ENCODE results near the gene TENM4.

The TENM4 gene

DNA sequence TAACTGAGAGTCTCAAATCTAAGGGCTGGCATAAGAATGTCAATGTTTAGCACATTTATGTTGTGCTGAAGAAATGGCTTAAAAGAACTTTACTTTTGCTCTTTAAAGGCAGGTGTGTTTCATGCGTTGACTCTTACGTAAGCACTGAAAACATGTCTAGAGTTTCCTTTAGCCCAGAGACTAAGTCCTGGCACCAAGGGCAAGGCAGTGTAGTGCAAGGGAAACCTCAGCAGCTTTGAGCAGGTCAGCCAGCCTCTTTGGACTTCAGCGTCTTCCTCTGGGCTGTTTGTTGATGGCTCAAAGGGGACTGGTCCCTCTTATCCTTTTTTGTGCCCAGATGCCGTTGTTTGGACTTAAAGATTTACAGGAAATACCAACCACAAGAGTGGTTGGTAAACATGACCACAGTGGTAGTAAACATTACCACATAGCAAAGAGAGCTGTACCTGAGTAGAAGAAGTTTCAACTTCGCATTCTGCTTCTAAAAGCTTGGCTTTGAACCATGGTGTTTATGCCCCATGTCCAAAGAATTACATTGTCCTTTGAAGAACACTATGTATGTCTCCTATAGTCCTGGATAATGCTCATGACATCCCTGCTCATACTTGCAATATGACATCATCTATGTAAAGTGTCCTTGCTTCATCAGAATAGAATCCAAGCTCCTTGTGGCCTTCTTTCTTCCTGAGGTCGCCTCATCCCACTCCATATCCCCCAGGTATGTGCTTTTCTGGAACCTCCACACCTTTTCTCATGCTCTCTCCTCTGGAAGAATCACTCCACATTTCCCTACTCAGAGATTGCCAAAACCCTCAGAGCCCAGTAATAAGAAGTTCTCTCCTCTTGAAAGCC is 23.5 kb downstream of the TENM4 start:
- no peak for DNase-seq

DNA sequence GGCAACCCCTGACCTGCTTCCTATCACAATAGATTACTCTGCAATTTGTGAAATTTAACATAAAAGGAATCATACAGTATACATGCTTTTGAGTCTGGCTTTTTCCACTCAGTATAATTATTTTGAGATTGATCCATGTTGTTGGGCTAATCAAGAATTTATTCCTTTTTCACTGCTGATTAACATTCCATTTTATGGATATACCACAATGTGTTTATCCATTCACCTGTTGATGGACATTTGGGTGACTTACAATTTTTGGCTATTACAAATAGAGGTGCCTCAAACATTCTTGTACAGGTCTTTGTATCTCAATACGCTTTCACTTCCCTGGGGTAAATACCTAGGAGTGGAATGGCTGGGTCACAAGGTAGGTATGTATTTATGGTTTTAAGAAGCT is 24.9 kb downstream of the TENM4 start:
- no peak for DNase-seq

DNA sequence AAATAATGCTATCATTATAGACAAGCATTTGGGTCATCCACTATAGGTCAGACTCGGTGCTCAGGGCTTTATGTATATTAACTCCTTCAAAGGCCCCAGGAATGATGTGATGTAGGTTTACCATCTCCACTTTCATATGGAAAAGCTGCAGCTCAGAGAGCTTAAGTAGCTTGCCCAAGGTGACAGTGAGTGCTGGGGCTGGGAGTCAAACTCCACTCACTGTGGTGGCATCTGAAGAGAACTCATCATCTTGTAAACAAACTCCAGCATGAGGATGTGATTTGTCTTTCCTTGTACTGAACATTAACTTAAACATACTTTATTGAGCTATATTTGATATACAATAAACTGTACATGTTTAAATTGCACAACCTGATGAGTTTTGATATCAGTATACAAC is 25.4 kb downstream of the TENM4 start:
- DNase-seq = no peak

DNA sequence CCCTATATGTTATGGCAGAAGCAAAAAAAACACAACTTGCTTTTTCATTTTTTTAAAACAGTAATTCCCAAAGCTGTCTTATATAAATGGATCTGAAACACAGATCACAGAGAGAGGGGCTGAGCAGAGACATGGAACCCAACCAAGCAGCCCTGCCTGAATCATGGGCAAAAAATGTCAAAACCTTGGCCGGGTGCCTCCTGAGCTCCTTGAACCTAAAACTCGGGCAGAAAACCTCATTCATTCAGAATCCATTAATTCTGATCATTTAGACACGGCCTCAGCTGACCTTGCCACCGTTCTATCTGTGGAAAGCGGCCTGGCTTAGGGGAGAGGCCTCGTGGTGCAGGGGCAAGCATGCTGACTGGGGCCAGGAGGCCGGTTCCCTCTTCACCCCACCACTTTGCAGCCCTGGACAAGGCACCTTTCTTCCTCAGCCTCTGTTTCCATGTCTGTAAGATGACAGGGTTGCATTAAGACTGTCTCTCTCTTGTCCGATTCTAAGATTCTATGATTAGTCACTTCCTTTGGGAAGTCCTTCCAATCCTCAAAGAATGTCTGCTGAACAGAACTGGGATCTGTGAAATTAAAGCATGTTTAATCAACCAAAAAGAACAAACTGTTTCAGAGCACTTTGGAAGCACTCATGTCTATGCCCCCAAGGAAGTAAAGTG is 26.0 kb downstream of the TENM4 start:
- no peak for DNase-seq

DNA sequence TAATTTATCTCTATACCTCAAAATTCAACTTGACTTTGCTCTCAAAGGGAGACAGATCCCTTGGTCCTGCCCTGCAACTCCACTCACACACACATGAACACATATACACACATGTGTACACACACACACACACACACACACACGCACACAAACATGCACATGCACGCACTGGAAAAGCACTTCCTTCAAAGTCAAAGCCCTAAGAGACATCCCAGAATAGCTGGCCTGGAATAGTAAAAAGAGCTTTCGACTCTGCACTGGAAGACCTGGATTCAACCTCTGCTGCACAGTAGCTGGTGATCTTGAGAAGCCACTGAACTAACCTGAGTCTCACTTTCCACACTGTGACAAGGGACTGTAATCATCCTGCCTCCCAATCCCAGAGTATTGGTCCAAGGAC is 26.8 kb downstream of the TENM4 start:
- no peak for DNase-seq

DNA sequence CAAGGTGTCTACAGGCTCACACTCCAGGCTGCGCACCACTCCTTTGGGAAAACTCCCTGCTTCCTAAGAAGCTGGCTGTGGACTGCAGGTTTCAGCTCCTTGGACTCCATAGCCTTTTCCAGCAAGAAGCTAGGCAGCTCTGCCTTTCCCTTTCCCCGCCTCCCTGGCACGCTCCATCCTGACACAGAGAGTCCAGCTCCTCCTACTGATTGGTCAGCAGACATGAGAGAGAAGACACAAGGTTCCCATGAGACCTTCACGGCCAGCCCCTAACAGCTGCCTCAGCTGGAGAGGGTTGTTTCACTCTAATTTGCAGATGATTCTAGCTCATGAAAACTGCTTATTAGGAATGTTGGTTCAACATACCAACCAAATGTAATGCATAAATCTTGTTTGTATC is 27.6 kb downstream of the TENM4 start:
- no peak for DNase-seq

DNA sequence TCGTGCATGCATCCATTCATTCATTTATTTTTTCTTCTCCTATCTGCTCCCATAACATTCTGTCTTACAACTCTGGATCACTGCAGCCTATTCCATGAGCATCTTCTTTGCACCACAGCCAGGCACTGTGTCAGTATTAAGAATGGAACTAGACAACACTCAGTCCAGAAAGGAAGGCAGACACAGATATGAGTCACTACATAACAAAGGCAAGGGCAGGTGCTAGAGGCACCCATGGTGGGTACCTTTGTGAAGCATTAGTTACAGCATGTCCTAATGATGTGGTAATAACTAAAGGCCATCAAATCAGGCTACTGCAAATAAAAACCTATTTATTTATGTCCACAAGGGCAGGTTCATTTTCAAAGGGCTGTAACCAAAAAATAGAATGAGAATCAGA is 28.1 kb downstream of the TENM4 start:
- no peak for DNase-seq

DNA sequence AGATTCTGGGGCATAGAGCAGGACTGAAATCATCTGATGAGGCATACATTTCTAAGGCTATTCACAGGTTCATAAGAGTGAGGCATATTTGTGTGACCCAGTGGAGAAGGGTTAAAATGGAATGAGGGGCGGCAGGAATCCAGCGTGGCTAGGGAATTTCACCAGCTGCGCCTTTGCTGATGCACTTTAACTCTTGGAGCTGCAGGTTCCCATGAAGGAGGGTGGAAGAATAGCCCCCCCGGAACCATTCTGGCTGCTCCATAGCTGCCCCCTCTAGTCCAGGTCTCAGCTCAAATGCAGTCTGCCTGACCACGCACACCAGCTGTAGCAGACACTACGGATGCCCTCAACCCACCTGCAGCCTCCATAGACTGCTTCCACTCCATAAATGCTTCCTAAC is 31.5 kb downstream of the TENM4 start:
- DNase-seq = no peak

DNA sequence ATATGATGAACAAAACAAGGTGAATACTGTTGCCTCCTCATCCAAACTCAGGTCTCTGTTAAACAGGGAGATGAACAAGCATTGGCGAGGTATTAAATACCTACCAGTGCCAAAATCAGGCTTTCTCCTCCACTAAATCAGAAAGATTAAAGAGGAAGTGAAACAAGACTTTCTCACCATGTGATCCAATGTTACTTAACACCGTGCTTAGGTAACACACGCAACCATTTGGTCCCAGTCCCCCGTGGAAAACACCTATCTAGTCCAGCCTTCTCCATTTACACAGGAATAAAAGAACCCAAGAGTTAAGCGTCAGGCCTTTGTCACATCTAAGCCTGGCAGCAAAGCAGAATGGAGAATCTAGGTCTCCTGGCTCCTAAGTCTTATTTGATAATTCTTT is 34.5 kb downstream of the TENM4 start:
- DNase-seq = no peak

DNA sequence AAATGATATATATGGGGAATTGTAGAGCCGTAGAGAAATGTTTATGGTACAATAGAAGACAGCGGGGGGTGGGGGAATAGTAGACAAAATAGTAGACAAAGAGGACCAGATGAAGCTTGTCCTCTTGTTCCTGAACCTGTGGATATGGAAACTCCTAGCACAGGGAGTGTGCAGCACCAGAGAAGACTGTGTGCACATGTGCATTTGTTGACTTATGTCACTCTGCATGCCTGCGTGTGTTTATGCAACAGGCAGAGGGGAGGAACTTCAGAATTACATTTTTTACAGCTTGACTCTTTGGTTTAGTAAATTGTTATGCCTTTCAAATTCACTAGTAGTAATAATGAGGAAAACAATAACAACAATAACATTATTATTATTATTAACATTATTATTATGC is 36.0 kb downstream of the TENM4 start:
- no peak for DNase-seq

DNA sequence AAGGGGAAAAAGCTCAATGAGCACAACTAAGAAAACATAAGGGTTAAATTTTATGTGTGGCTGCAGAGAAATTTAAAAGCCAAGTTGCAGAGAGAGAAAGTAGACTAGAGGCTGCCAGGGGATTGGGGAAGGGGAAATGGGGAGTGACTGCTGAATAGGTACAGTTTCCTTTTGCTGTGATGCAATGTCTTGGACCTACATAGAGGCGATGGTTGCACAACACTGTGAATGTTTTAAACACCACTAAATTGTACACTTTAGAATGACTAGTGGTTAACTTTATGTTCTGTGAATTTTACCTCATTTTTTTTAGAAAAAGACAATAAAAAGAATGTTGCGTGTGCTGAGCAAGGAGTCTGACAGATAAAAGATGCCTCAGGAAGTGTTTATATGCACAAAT is 36.5 kb downstream of the TENM4 start:
- DNase-seq = no peak

DNA sequence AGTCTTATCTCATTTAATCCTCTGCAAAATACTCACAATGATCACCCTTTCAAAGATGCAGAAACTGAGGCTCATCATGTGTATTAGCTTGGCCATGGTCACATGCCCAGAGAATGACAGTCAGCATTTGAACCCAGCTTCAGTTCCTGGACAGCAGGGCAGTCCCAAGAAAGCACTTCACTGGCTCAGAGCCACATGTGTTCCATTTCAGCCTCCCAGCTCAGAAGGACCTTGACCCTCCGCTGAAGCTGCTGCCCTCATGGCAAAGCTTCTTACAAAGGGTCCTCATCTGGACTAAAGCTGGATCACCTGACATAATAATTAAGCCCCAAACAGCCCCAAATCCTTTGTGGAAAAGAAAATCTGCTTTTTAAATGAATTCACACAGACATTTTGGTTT is 37.0 kb downstream of the TENM4 start:
- no peak for DNase-seq

DNA sequence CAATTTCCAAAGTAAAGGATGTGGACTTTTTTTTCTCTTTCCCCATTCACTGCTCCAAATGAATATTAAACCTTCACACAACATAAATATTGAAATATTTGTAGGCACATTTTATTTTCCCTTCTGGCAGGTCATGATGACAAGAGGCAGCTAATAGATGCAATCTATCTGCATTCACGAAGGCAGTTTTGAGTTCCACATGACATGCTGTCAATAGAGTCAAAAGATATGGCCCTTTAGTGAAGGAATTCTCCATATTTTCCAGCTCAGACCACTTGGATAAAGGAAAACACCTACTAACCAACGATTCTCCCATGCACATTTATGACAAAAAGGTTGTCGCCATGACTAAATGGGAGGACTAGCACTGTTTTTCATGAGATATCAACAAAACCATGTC is 37.9 kb downstream of the TENM4 start:
- DNase-seq = no peak

DNA sequence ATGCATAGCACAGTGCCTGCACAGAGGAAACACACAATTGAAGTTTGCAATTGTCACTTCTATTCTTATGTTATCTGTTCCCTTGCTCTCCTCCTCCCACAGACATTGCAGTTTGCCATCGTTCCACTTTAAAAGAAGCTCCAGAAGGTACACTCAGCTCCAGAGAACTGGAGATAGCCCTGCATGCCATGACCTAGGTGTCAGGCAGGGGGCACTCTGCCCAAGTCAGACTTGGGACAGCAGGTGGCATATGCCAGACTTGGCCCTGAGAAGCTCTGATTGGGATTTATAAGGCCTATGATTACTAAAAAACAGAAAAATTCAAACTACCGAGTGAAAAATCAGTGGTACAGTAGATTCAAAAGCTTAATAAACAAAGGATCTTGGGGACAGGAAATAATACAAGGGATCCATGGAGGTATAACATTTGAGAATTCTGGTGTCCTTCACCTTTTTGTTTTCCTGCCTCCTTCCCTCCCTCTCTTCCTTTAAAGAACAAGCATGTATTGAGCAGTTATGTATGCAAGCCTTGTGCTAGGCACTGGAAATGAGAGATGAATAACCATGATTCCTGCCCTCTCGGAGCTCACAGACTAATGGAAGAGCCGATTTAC is 40.0 kb downstream of the TENM4 start:
- peak in 1 of 2 experiments; percentile 6 for DNase-seq

DNA sequence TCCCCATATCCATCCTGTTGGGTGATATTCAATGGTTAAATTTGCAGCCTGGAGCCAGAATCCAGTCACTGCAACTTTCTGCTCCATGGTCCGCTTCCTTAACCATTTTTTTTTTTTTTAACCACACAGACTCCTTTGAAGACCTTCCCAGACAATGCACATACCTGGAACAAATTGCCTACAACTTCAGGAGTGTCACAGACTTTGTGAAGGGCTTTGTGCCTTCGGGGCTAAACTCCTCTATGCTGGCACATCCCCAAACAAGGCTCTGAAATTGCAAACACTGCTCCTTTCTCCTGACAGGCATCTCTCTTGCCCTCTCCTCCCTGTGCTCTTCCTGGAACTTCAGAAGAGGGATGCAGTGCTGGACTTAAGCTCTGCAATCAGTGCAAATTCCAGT is 40.6 kb downstream of the TENM4 start:
- no peak for DNase-seq

DNA sequence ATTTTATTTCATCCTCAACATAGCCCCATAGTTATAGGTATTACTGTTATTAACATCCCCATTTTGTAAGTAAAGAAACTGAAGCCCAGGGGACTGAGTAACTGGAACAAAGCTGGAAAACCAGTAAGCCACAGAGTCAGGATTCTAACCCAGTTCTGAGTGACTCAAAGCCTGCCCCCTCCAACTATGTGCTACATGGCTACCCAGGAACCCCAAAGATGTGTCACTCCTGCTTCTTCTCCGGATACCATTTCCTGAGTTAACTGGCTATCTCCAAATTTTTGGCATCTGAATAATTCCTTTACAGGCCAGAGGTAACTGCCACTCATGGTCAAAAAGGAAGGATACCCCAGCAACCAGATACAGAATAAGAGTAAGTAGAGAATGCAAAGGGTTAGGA is 43.6 kb downstream of the TENM4 start:
- no peak for DNase-seq

DNA sequence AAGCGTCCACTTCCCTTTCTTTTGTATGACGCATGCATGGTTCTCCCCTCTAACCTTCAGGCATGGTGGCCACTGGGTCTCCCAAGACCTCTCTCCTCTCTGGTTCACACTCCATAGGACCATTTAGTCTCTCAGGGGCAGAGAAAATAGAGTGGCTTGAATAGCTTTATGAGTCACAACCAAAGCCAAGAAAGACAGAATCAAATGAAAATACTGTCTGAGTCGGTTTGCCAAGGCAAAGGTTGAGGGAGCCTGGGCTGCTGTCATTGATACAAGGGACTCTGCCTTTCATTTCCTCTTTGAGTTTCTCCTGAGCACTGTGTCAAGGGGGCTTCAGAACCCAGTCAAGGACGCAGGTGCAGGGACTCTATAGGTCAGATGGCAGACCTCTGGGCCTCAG is 44.2 kb downstream of the TENM4 start:
- DNase-seq = no peak

DNA sequence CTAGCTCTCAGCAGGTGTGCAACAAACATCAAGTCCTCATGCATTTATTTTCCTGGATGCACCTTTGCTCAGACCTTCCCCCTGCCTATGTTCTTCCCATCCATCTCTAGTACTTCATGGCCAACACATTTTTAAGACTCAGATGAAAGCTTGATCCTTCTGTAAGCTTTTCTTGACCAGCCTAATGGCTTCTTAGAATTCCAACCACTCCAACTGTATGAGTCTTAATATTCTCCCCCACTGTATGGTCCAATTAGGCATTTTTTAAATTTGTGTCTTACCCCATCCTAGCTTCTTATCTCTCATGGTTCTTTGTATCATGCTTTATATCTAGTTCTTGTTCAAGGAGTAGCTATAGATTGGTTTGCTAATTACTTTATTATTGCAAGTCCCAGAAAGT is 44.8 kb downstream of the TENM4 start:
- no peak for DNase-seq

DNA sequence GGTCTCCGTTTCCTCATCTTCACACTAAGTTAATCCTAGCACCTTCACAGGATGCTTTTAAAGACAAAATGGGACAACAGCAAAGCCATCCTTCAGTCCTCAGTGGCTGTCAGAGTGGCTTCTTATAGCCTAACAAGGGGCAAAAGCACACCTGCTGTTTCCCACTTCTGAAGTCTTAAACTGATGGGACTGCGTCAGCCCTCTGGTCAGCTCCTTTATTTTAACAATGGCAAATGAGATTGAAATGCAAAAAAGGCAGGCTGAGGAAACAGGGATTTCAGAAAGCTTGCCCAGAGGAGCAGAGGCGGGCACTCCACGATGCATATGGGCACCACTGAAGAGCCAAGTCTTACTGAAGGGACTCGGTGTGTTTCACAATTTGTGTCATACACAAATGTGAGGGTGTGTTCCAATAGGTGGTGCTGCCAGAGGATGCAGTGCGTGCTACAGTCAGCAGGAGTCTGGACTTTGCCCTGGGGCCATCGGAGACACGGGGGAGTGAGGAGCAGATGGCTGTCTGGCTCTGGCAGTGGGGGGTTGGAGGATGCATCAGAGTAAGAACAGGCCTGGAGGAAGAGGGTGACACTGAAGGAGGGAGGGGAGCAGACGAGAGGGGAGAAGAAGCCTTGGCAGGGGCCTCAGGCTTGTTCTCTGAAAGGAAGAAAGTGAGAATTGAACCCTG is 47.3 kb downstream of the TENM4 start:
- DNase-seq = no peak

DNA sequence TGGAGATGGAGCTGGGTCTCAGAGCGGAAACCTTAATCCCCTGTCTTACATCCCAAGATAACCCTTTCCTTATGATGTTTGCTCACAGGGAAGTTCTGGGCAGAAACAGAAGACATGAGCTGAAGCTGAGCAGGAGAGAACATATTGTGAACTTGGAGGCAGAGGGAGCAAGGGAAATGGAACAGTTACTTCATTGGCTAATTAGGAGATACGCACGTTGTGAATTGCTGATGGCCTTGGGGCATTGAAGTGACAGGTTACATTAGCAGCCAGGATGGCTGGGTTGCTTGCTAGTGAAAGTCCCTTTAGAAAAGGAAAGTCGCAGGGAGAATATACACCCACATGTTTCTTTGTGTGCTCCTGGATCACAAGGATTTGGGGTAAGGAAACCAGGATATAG is 48.7 kb downstream of the TENM4 start:
- DNase-seq = no peak

DNA sequence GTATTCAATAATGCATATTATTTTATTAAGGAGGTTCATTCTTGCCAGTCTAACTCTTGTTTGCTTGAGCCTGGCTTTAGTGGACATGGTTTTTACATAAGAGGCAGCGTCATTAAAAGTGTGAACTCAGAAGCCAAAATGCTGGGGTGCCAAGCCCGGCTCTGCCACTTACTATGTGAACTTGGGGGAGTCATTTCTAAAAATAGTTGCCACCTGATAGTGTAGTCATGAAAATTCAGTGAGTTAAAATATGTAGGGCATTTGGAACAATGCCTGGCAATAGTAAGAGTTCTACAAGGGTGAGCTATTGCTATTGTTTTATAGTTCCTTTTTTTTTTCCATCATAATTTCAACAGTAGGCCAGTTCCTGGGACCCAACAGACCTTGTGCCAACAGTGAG is 49.9 kb downstream of the TENM4 start:
- no peak for DNase-seq

DNA sequence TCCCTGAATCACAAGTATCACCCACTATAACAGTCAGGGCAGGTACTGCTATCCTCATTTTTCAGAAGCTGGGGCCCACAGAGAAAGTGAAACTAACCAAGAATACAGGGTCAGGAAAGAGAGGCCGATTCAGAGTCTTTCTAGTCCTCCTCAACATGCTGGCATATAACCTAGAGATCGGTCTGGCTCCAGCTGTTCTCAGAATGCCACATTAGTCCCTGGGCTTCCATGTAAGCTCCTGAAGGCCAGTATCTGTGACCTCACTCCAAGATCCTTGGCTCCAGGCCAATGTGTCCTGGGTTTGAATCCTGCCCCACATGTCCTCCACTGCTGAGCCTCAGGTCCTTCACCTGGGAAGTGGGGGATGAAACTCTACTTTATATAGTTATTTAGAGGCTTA is 50.4 kb downstream of the TENM4 start:
- no peak for DNase-seq

DNA sequence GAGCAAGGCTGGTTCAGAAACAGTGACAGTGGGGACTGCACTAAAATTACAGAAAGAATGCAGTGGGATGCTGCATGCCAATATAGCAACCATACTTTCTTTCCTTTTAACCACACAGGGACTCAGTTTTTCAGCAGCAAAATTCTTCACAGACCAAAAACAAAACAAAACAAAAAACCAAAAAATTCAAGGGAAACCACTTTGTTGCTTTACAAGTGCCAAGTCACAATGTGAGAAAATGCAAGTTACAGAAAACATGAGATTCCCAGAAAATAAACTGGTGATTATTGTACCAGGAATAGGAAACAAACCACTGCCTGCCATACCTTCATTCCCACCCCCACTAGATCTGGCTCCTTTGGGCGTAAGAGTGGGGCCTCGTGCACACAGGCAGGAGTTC is 52.6 kb downstream of the TENM4 start:
- no peak for DNase-seq

DNA sequence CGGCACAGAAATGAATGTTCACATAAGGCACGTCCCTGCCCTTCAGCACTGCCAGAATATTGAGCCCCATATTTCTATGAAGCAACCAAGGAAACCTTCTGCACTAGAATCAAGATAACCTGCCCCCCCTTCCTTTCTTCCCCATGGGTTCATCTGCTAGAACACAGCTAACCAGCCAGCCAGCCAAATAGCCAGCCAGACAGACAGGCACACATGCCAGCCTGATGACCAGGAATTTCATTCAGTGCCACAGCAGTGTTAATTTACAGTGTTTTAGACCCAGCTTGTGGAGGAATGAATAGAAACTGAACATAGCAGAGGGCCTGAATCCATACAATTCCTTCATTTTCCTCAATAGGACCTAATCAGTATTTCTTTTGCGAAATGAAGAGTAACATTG is 57.0 kb downstream of the TENM4 start:
- DNase-seq = no peak

Measured in NCI-H1930 (cell line).